Peyer's patch (tissue), 4 donors: ENCODE results near the gene DNMBP. TPM values are rescaled to one million over a fixed set of nuclear protein-coding genes. Genes with fewer than 3 reads are reported as not detected.

Source experiments
- DNase-seq, 3 donors: peaks; one replicate each; pipeline ENCODE4 v3.0.0-alpha.2; 2017 to 2019
- H3K27ac ChIP-seq, 4 donors: fragments of 200-600 bp; sonication (generic); one replicate each; pipeline ENCODE4 v1.5.1; 2016 to 2019
- H3K27me3 ChIP-seq, 2 donors: fragments of 200-600 bp; sonication (generic); one replicate each; pipeline ENCODE4 v1.5.1; 2019
- H3K36me3 ChIP-seq, 3 donors: fragments of 200-600 bp; sonication (generic); one replicate each; pipeline ENCODE4 v1.5.1; 2016 to 2019
- H3K4me1 ChIP-seq, 4 donors: fragments of 200-600 bp; sonication (generic); one replicate each; pipeline ENCODE4 v1.5.1; 2016 to 2019
- H3K4me3 ChIP-seq, 4 donors: fragments of 200-600 bp; sonication (generic); 1 replicate in 3 of 4; 2 replicates in 1 of 4; pipeline ENCODE4 v1.5.1; 2016 to 2019; ENCODE audit warnings: mild to moderate bottlenecking in 1 of 4
- H3K9me3 ChIP-seq, 4 donors: fragments of 200-600 bp; sonication (generic); one replicate each; pipeline ENCODE4 v1.5.1; 2016 to 2019; ENCODE audit warnings: mild to moderate bottlenecking in 1 of 4
- CTCF ChIP-seq, 6 experiments: fragments of 450-650 bp in 4 of 6; fragments of 200-600 bp in 2 of 6; sonication (generic) in 1 of 6; IDR thresholded peaks; one replicate each; pipeline ENCODE4 v1.5.1; 2017 to 2019; ENCODE audit warnings: antibody characterized with exemption in 6 of 6, mild to moderate bottlenecking in 3 of 6, moderate library complexity in 1 of 6
- POLR2A ChIP-seq, 2 donors: fragments of 450-650 bp; IDR thresholded peaks; one replicate each; pipeline ENCODE4 v1.5.1; 2017; ENCODE audit warnings: antibody characterized with exemption in 2 of 2, mild to moderate bottlenecking in 2 of 2, moderate library complexity in 2 of 2
- total RNA-seq, 4 donors: library from RNA; depleted of rRNA; stranded (reverse); fragments of >200 nt; gene quantifications; one replicate each; pipeline ENCODE4 v1.1.0, GENCODE V29; 2016

The DNMBP gene
- total RNA-seq, 4 donors from 2014 or later, result 53.6 to 96.0 (median 69.6) TPM

- H3K27me3 ChIP-seq, result no peaks in the 10 kb centered on the region
- no peaks in the 10 kb centered on the region for H3K9me3 ChIP-seq
- H3K4me1 ChIP-seq, result no peaks in the 10 kb centered on the region
- H3K36me3 ChIP-seq, result peaks cover 0 to 53% (median 0%) of the 10 kb centered on the region in 3 donors
- no peak overlapping the region for H3K4me3 ChIP-seq
- DNase-seq, result no peak
- H3K27ac ChIP-seq, result no peak overlapping the region
- no peak for TF ChIP-seq POLR2A (IDR thresholded peaks at IDR 0.05)
- TF ChIP-seq CTCF (IDR thresholded peaks at IDR 0.05), result no peak
These were observed 134.3 kb downstream of the DNMBP start for GRCh38 chr10:99875473-99875872.

- Histone ChIP-seq H3K36me3 (peaks cover 0 to 43% (median 0%) of the 10 kb centered on the region in 3 donors), H3K4me1 (no peaks in the 10 kb centered on the region), H3K4me3 (no peak overlapping the region), H3K9me3 (no peaks in the 10 kb centered on the region), H3K27me3 (no peaks in the 10 kb centered on the region), H3K27ac (no peak overlapping the region)
- TF ChIP-seq CTCF (IDR thresholded peaks at IDR 0.05) (no peak), POLR2A (IDR thresholded peaks at IDR 0.05) (no peak)
- DNase-seq, result no peak
These were observed 135.2 kb downstream of the DNMBP start for GRCh38 chr10:99874341-99875085.

GRCh38 chr10:99873846-99874245, 135.9 kb downstream of the DNMBP start:
- H3K27me3 ChIP-seq, result no peaks in the 10 kb centered on the region
- H3K36me3 ChIP-seq, result peaks cover 0 to 37% (median 0%) of the 10 kb centered on the region in 3 donors
- H3K4me1 ChIP-seq, result no peaks in the 10 kb centered on the region
- no peaks in the 10 kb centered on the region for H3K9me3 ChIP-seq
- no peak for DNase-seq
- no peak for TF ChIP-seq CTCF (IDR thresholded peaks at IDR 0.05)
- TF ChIP-seq POLR2A (IDR thresholded peaks at IDR 0.05), result no peak
- no peak overlapping the region for H3K27ac ChIP-seq
- no peak overlapping the region for H3K4me3 ChIP-seq

- Histone ChIP-seq H3K36me3 (peaks cover 0 to 24% (median 0%) of the 10 kb centered on the region in 3 donors), H3K27ac (no peak overlapping the region), H3K4me3 (no peak overlapping the region), H3K27me3 (no peaks in the 10 kb centered on the region), H3K9me3 (no peaks in the 10 kb centered on the region), H3K4me1 (no peaks in the 10 kb centered on the region)
- no peak for DNase-seq
- TF ChIP-seq CTCF (IDR thresholded peaks at IDR 0.05), result no peak
- TF ChIP-seq POLR2A (IDR thresholded peaks at IDR 0.05), result no peak
These were observed 137.2 kb downstream of the DNMBP start for GRCh38 chr10:99872367-99873162.

- Histone ChIP-seq H3K27ac (no peak overlapping the region), H3K36me3 (peaks cover 0 to 5% (median 0%) of the 10 kb centered on the region in 3 donors), H3K4me1 (no peaks in the 10 kb centered on the region), H3K4me3 (no peak overlapping the region), H3K9me3 (no peaks in the 10 kb centered on the region), H3K27me3 (no peaks in the 10 kb centered on the region)
- no peak for DNase-seq
- no peak for TF ChIP-seq POLR2A (IDR thresholded peaks at IDR 0.05)
- TF ChIP-seq CTCF (IDR thresholded peaks at IDR 0.05), result no peak
These were observed 139.5 kb downstream of the DNMBP start for GRCh38 chr10:99870123-99870730.
